ENCODE measurements around the gene SMIM44. TPM values are rescaled to one million over a fixed set of nuclear protein-coding genes. Genes with fewer than 3 reads are reported as not detected.

SMIM44 gene
- total RNA-seq, 1 experiment from 2014 or later: not detected

DNA sequence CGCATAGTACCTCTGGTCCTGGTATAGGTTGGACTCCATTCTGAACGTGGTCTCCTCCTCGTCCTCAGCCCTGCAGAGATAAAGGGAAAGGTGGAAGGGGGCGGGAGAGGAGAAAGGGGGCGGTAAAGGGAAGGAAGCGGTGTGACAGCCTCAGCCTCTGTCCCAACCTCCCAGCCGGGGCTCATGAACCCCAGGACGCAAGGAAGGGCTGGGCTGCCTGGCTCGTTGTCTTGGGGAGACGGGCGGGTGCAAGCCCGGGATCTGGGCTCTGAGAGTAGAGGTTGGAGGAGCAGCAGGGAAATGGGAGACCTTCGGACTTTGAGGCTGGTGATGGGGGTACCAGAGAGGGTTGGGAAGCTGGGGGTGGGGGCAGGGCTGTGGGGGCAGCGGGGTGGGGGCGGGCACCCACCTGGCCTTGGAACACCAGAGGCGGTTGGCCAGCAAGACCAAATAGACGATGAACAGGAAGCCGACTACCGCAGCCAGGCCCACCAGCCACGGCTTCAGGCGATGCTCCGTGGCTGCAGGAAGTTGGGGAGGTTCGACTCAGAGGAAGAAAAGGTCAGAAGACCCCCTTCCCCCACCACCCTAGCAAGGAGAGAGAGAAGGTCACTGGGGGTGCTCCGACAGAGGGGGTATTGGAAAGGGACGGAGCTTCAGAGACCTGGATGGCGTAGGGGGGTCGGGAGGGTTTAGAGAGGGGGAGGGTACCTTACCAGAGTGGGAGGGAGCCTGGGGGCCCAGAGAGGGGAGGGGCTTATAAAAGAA, 4.6 kb downstream of the SMIM44 start:
- Histone ChIP-seq H3K4me1 (ENCODE audit: insufficient read depth, low read length) (no peaks in the 10 kb centered on the region), H3K18ac (ENCODE audit: insufficient read length, low read depth, low read length) (peak overlapping the region; percentile 20), H2AK5ac (ENCODE audit: insufficient read length, low read length) (no peak overlapping the region), H3K23ac (ENCODE audit: insufficient read length, low read depth, low read length) (no peak overlapping the region), H2BK15ac (ENCODE audit: low read depth, low read length) (no peak overlapping the region), H3K23me2 (ENCODE audit: insufficient read length, low read depth, low read length, poor library complexity, severe bottlenecking) (peaks cover 4% of the 10 kb centered on the region), H3K9me3 (ENCODE audit: control insufficient read depth, low read depth, low read length) (no peaks in the 10 kb centered on the region), H2BK120ac (ENCODE audit: low read depth, low read length, poor library complexity, severe bottlenecking) (no peak overlapping the region), H3K4me2 (ENCODE audit: insufficient read depth, insufficient read length, low read length) (peak overlapping the region; percentile 58), H4K5ac (ENCODE audit: insufficient read length, low read depth, low read length) (no peak overlapping the region), H2BK20ac (ENCODE audit: low read depth, low read length, poor library complexity, severe bottlenecking) (no peak overlapping the region), H4K91ac (ENCODE audit: insufficient read length, low read depth, low read length) (no peak overlapping the region), H3K4ac (ENCODE audit: low read depth, low read length) (no peak overlapping the region), H3T11ph (ENCODE audit: low read length) (no peak overlapping the region), H3K56ac (ENCODE audit: insufficient read length, low read depth, low read length) (no peak overlapping the region), H3K9ac (ENCODE audit: extremely low read depth, insufficient read length, low read length) (no peak overlapping the region), H3K27me3 (ENCODE audit: insufficient read depth, low read length) (no peaks in the 10 kb centered on the region), H3K79me1 (ENCODE audit: insufficient read depth, low read depth, low read length, poor library complexity, severe bottlenecking) (no peaks in the 10 kb centered on the region), H3K27ac (ENCODE audit: insufficient read length, low read depth, low read length) (no peak overlapping the region), H3K79me2 (ENCODE audit: insufficient read depth, low read length) (no peaks in the 10 kb centered on the region), H4K8ac (replicated peaks; ENCODE audit: insufficient read length, low read depth, low read length) (no peak overlapping the region), H2BK12ac (ENCODE audit: insufficient read length, low read depth, low read length) (no peak overlapping the region), H3K14ac (ENCODE audit: insufficient read depth, low read length) (no peak overlapping the region), H2BK5ac (ENCODE audit: insufficient read length, low read length) (no peak overlapping the region), H2AFZ (ENCODE audit: low read length) (no peak overlapping the region), H4K20me1 (ENCODE audit: control insufficient read depth, insufficient read depth, insufficient read length) (no peaks in the 10 kb centered on the region)
- Mint-ChIP-seq H3K4me1 (peaks cover 8 to 23% of the 10 kb centered on the region in 2 experiments), H3K9me3 (0 out of 5 replicates have a peak, but pooled peaks cover 0 to 8% of the 10 kb centered on the region in 2 experiments), H3K36me3 (ENCODE audit: insufficient read depth in 1 of 3, low read depth in 3 of 3) (no peaks in the 10 kb centered on the region; a peak in 1 of 7 replicates), H3K27ac (no peak overlapping the region), H3K27me3 (ENCODE audit: low read depth) (peaks cover 7% of the 10 kb centered on the region), H3K4me3 (peak overlapping the region in 1 of 2 experiments; percentile 72; a peak in 3 of 5 replicates)
- no CpG with 5 or more reads among the region's 27 CpGs for WGBS (ENCODE audit: extremely low coverage, insufficient read length, low lambda C conversion rate)
- DNase-seq: peak; percentile 51
- TF ChIP-seq CTCF (conservative IDR thresholded peaks at IDR 0.05): no peak
